Measurements from ENCODE around the gene PMM1.

DNA sequence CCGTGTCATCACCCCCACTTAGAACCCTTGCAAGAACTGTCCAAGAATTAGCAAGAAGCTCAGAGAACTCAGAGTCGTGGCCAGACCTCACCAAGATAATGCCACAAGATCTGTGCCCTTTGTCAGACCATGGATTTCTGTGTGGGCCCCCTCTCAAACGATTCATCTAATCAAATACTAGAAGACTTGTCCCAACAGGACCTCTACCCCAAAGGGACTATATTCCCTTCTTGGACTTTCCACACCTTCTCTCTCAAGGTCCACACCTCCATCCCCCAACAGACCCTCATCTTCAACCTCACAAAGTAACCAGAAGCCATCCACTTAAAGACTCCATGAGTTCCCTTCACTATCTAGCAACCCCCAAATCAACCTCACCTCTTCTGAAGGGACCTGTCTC lies 48.2 kb downstream of the PMM1 start:
- TF ChIP-seq, protein P1, sequence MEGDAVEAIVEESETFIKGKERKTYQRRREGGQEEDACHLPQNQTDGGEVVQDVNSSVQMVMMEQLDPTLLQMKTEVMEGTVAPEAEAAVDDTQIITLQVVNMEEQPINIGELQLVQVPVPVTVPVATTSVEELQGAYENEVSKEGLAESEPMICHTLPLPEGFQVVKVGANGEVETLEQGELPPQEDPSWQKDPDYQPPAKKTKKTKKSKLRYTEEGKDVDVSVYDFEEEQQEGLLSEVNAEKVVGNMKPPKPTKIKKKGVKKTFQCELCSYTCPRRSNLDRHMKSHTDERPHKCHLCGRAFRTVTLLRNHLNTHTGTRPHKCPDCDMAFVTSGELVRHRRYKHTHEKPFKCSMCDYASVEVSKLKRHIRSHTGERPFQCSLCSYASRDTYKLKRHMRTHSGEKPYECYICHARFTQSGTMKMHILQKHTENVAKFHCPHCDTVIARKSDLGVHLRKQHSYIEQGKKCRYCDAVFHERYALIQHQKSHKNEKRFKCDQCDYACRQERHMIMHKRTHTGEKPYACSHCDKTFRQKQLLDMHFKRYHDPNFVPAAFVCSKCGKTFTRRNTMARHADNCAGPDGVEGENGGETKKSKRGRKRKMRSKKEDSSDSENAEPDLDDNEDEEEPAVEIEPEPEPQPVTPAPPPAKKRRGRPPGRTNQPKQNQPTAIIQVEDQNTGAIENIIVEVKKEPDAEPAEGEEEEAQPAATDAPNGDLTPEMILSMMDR (IDR thresholded peaks at IDR 0.05), result no peak
- TF ChIP-seq POLR2A (IDR thresholded peaks at IDR 0.05), result no peak

All from uterus (tissue), 2 donors.